ENCODE results near the gene SAC3D1.
"Not testable (repeated sequence)": the region's sequence is repeated elsewhere in the genome, so short reads cannot be mapped to it uniquely, and the experiment has no call there.

Gene SAC3D1

GRCh38 chr11:65023502-65023901 is 17.5 kb upstream of the SAC3D1 start:
- DNase-seq (ENCODE audit: low read depth in 1 of 2, low spot score in 1 of 2): not testable (repeated sequence)

- no peak for DNase-seq (ENCODE audit: low read depth in 1 of 2, low spot score in 1 of 2)
Measured at GRCh38 chr11:65026810-65027209, 14.2 kb upstream of the SAC3D1 start.

- peak; percentile 70 to 83 for DNase-seq (ENCODE audit: low read depth in 1 of 2, low spot score in 1 of 2)
Measured at GRCh38 chr11:65027213-65028067, 13.6 kb upstream of the SAC3D1 start, which contains the start of gene SNX15. SNX15 (plus strand) TSS chr11:65027439; CDS start chr11:65027538, 99 bp downstream.

GRCh38 chr11:65032216-65032615 is 8.8 kb upstream of the SAC3D1 start:
- no peak for DNase-seq (ENCODE audit: low read depth in 1 of 2, low spot score in 1 of 2)

- no peak for DNase-seq (ENCODE audit: low read depth in 1 of 2, low spot score in 1 of 2)
Measured at GRCh38 chr11:65034423-65034822, 6.6 kb upstream of the SAC3D1 start.

GRCh38 chr11:65035579-65035978 is 5.4 kb upstream of the SAC3D1 start:
- DNase-seq (ENCODE audit: low read depth in 1 of 2, low spot score in 1 of 2): no peak

- DNase-seq (ENCODE audit: low read depth in 1 of 2, low spot score in 1 of 2): no peak
Measured at GRCh38 chr11:65036931-65037330, 4.1 kb upstream of the SAC3D1 start.

GRCh38 chr11:65040520-65040846 is 527 bp upstream of the SAC3D1 start:
- DNase-seq (ENCODE audit: low read depth in 1 of 2, low spot score in 1 of 2): no peak

- no peak for DNase-seq (ENCODE audit: low read depth in 1 of 2, low spot score in 1 of 2)
Measured at GRCh38 chr11:65042891-65043290, 1.9 kb downstream of the SAC3D1 start.

GRCh38 chr11:65043881-65044501 is 3.0 kb downstream of the SAC3D1 start:
- DNase-seq (ENCODE audit: low read depth in 1 of 2, low spot score in 1 of 2): no peak

- no peak for DNase-seq (ENCODE audit: low read depth in 1 of 2, low spot score in 1 of 2)
Measured at GRCh38 chr11:65045061-65045460, 4.1 kb downstream of the SAC3D1 start.

- DNase-seq (ENCODE audit: low read depth in 1 of 2, low spot score in 1 of 2): no peak
Measured at GRCh38 chr11:65045728-65046127, 4.7 kb downstream of the SAC3D1 start.

GRCh38 chr11:65047581-65048422 is 6.8 kb downstream of the SAC3D1 start:
- DNase-seq (ENCODE audit: low read depth in 1 of 2, low spot score in 1 of 2): no peak

- no peak for DNase-seq (ENCODE audit: low read depth in 1 of 2, low spot score in 1 of 2)
Measured at GRCh38 chr11:65051398-65051858, 10.4 kb downstream of the SAC3D1 start.

- DNase-seq (ENCODE audit: low read depth in 1 of 2, low spot score in 1 of 2): no peak
Measured at GRCh38 chr11:65053827-65054508, 13.0 kb downstream of the SAC3D1 start.

GRCh38 chr11:65055538-65055937 is 14.5 kb downstream of the SAC3D1 start:
- DNase-seq (ENCODE audit: low read depth in 1 of 2, low spot score in 1 of 2): no peak

GRCh38 chr11:65056999-65057398 is 16.0 kb downstream of the SAC3D1 start:
- no peak for DNase-seq (ENCODE audit: low read depth in 1 of 2, low spot score in 1 of 2)

- DNase-seq (ENCODE audit: low read depth in 1 of 2, low spot score in 1 of 2): no peak
Measured at GRCh38 chr11:65057526-65057925, 16.5 kb downstream of the SAC3D1 start.

GRCh38 chr11:65058012-65058411 is 17.0 kb downstream of the SAC3D1 start:
- no peak for DNase-seq (ENCODE audit: low read depth in 1 of 2, low spot score in 1 of 2)

GRCh38 chr11:65058419-65059054 is 17.5 kb downstream of the SAC3D1 start, which contains the start of gene NAALADL1:
NAALADL1 (minus strand) TSS chr11:65058553; CDS start chr11:65058521, 32 bp downstream.
- no peak for DNase-seq (ENCODE audit: low read depth in 1 of 2, low spot score in 1 of 2)

Measured in activated T-helper 1 cell treated with anti-CD3 and anti-CD28 coated beads, Interleukin-2, amount 50 U/mL, for 16 hours (primary cell).